HPDE6-E6E7 (cell line): ENCODE data around the gene DMRTA2.

Experiments used
- DNase-seq: peaks from one replicate; pipeline ENCODE4 v3.0.0; 2011; ENCODE audit warnings: missing footprints; ENCODE audit errors: extremely low spot score

The DMRTA2 gene

GRCh38 chr1:50422946-50423669 lies at the start of gene DMRTA2:
DMRTA2 (minus strand) TSS chr1:50423443; CDS start chr1:50421536, 1,907 bp downstream.
- DNase-seq: no peak

GRCh38 chr1:50471967-50472366 lies 48.7 kb upstream of the DMRTA2 start:
- no peak for DNase-seq

GRCh38 chr1:50462964-50463363 lies 39.7 kb upstream of the DMRTA2 start:
- DNase-seq: no peak

- DNase-seq: no peak
Observed at GRCh38 chr1:50458507-50458906, 35.3 kb upstream of the DMRTA2 start.

- DNase-seq: no peak
Observed at GRCh38 chr1:50454911-50455310, 31.7 kb upstream of the DMRTA2 start.

- no peak for DNase-seq
Observed at GRCh38 chr1:50453266-50453665, 30.0 kb upstream of the DMRTA2 start.

DNA sequence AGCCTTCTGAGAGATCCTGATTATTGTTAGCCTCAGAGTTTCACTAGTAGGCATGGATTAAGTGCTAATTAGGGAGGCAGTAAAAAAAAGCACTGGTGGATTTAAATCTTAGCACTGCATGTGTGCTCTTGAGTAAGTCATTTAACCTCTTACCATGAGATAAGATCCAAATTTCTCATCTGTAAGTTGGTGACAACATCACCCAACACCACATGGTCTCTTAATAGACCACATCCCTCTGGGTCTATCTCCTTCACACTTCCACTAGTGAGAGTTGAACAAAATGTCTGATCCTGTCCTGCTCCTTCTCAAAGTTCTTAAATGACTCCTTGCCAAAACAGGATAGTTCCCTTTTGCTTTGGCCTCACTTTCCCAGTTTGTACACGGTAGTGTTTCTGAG lies 29.5 kb upstream of the DMRTA2 start:
- no peak for DNase-seq

- DNase-seq: no peak
Observed at GRCh38 chr1:50450861-50451653, 27.8 kb upstream of the DMRTA2 start.

DNA sequence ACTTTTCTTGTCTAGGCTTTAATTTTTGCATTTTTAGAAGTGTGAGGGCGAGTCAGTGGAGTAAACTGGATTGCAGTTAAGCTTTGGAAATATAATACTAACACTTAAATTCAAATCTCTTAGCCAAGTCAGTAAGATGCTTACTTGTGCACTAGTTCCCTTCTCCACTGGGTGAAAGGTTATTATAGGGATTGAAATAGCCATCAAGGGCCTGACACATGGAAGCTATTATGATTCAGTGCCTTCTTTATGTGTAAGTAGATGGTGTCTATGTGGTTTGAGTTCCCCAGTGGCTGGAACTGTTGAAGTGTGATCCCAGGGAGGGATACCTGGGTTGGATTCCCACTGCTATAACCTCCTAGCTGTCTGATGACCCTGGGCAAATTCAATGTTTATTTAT lies 24.7 kb upstream of the DMRTA2 start:
- DNase-seq: no peak

DNA sequence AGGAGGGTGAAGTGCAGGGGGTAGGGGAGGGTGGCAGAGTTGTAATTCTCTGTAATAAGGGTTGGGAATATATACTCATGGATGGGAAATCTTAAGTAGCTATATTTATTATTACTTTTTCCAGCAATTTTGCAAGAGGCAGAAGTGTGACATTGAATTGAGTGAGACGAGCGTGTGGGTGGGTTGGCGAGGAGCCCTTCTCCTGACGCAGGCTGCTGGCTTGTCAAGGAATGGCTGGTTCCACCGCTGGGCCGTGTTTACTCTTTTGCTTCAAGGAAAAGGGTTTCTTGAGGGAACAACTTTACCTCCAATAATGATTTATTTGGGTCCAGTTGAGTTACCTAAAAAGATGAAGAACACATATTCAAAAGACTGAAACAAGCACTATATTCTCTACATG lies 17.9 kb upstream of the DMRTA2 start:
- no peak for DNase-seq

DNA sequence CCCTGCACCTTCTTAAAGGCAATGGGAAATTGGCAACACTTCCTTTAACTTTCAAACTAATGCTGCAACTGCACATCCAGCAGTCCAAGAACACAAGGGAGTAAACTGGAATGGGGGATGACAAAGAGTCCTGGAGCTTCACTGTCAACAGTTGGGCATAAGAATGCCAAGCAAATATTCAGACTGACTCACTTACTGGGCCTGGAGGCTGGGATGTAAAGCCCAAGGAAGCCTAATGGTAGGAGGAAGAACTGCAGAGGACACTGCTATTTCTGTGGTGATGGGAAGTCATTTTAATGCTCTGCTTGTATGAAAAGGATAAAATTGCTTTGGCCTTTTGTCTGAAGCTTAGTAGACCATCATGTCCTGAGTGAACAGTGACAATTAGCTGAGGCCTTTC lies 15.7 kb upstream of the DMRTA2 start:
- DNase-seq: no peak

DNA sequence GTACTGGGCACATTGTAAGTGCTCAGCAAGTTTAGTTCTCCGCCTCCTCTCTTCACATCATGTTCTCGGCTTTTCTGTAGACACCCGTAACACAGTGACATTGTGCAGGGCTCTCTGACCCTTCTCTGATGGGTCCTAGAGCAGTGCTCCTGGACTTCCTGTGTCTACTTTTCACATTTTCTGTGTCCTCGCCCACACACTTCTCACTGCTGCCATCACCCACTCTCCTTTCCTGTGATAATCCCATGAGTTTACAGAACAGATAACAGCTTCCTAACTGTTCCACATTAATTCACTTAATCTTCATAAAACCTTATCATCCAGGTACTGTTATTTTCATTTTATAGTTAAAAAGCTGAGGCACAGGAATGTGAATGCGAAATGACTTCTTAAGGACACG lies 13.2 kb upstream of the DMRTA2 start:
- no peak for DNase-seq

DNA sequence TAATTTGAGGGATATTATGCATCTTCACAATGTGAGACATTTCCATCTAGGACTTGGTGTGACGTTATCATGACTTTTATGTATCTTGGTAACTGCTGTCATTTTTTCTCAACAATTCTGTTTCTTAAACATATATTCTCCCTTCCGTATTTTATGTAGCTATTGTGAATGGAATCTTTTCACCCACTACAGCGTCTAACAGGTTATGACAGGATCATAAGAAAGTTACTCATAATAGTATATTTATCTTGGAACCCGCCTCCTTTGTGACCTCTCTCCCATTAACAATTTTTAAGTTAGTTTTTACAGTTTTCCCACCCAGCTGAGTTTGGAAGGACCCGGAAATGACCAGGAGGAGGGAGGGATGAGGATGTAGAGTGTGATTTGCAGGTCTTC lies 6.8 kb upstream of the DMRTA2 start:
- no peak for DNase-seq

DNA sequence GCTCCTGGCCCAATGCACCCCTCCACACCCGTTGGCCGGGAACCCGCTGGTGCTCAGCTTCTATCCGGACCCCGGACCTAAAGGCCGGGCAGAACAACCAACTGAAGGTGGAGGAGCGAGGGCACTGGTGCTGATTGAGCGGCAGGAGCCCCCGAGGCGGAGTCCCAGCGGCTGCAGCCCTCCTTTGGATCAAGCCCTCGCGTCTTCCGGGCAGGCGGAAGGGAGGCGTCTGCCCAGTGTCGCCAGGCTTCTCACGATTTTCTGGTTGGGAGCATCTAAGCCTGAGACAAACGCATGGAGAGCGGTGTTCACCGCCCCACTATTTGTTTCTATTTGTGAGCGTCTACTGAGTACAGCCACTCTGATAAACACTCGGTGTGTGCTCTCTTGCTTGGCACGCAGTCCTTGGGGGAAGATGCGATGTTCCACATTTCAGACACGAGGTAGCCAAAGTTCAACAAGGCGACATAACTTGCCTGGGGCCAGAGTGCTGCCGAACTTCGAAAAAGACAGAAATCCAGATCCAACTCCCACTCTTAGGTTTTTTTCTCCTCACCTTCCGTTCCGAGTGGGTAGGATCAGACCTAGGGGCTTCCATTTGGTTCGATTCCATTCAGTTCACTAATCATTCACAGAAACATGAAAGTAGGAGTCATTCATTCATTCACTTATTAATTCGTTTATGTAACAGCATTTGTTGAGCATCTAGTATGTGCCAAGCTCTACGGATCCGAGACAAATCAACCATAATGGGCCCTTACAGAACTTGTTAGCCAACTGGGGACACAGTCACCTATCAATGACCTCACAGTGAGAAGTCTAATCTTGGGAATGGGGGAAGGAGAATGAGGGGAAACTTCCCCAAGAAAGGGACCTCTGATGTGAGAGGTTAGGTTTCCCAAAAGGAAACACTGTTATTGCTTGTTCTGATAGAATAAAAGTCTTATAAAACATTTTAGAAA lies 4.9 kb upstream of the DMRTA2 start:
- DNase-seq: no peak

GRCh38 chr1:50427086-50427817 lies 4.0 kb upstream of the DMRTA2 start:
- no peak for DNase-seq

DNA sequence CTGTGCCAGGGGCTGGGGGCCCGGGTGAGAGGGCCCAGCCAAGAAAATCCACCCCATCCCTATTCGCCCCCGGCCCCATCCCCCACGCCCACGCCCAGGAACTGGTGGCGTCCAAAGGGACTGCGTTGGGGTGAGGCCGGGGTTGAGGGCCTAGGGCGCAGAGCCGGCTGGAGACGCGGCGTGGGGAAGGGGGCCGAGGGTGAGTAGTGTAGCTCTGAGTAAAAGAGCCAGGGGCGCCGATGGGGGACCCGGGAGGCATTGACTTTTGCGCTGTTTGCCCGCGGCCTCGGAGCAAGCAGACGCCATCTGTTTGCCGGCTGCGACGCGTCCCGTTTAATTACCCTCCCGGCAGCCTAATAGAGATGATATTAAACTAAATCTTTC lies 3.5 kb upstream of the DMRTA2 start:
- DNase-seq: no peak

DNA sequence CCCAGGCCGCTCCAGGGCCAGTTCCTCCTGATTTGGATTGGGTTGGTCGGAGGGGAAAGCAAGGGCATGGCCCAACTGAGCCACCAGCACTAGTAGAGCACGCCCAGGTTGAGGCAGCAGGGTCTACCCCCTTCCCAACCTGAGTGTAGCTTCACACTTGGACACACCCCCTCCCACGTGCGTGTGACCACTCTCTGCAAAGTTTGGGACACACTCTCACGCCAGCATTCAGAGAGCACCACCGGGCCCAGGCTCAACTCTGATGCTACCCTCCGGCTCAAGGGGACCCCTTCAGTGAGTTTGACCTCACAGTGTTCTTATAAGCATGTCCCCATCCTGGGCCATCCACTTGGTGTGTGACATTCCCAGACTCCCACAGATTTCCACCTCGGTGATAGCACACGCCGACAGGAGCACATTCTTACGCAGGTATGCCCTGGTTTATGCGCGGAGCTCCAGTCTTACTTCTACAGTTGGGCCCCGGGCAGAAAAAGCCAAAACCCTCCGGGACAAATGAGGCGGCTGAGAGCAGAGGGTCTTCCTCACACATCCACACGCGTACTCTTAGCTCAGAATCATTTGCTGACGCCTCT lies 3.0 kb upstream of the DMRTA2 start:
- no peak for DNase-seq

DNA sequence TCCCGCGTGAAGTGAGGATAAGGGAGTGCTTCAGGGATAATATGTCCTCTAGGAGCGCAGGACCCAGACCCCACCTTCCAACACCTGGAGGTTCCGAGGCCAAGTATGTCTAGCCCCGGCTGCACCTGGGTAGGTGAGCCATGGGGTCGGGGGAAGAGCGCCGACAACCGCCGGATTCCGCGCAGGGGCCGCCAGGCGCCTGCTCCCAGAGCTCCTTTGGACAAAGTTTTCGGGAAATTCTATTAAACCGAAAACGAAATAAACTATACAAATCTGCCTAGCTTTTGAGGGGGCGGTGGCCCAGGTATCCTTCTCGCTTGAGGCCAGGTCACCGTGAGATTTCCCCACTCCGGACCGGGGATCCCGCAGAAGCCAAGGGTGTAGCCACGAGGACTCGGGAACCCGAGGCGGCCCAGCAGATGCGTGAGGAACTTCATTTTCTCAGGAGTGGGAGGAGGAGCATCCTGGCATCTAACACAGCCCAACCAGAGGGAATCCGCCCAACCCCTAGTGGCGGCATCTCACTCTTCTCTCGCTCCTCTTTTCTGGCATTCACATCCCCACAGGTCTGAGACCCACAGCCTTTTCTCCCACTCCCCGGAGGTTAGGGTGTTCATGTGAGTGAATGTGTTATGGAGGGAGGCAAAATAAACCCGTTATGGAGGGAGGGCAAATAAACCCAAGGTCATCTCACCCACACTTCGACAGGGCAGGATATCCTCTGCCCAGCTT lies 2.3 kb upstream of the DMRTA2 start:
- no peak for DNase-seq

DNA sequence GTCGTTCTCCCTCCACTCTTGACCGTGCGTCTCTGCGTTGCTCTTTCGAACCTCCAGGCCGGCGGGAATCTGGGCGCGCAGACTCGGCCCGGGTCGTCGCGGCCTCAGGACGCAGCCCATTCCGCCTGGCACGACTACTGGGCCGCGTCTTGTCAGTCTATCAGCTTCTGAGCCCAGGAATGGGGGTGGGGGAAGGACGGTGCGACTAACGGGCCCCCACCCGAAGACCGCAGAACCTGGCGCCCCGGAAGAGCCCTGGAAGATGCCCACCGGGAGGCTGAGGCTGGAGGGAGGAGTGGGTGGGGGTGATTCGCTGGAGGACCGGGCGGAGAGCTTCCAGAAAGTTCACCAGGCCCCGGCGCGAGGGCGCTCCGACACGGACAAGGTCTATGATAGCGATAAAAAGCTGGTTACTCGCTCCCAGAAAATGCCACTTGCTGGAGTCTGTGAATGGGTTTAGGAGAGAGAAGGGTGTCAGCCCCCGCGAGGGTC lies 1.7 kb upstream of the DMRTA2 start:
- DNase-seq: no peak
